A204.1 (cell line): ENCODE results near the gene S100A5.

ENCODE experiments used
- FAIRE-seq: peaks from 2 replicates; lab custom pipeline; 2012; peaks lifted over from hg19 to GRCh38; lab: Jason Lieb, UNC

Gene S100A5

GRCh38 chr1:153546796-153547559 is 6.2 kb upstream of the S100A5 start:
- no peak for FAIRE-seq

GRCh38 chr1:153546371-153546770 is 5.6 kb upstream of the S100A5 start:
- FAIRE-seq: no peak

GRCh38 chr1:153545067-153546055 is 4.6 kb upstream of the S100A5 start, which contains the start of gene S100A4:
Gene S100A4, minus strand, starts transcription at chr1:153545806. Its CDS starts 1,012 bp downstream, at chr1:153544794.
- FAIRE-seq: no peak

- FAIRE-seq: no peak
These were observed 3.8 kb upstream of the S100A5 start for GRCh38 chr1:153544453-153545066.

- no peak for FAIRE-seq
These were observed 3.0 kb upstream of the S100A5 start for GRCh38 chr1:153543736-153544135.

GRCh38 chr1:153542956-153543711 is 2.4 kb upstream of the S100A5 start:
- no peak for FAIRE-seq

GRCh38 chr1:153541641-153542590 is 1.2 kb upstream of the S100A5 start:
- FAIRE-seq: no peak

- no peak for FAIRE-seq
These were observed 1.2 kb downstream of the S100A5 start for GRCh38 chr1:153539395-153540093.

GRCh38 chr1:153538315-153538821 is 2.4 kb downstream of the S100A5 start:
- FAIRE-seq: no peak

- no peak for FAIRE-seq
These were observed 3.4 kb downstream of the S100A5 start for GRCh38 chr1:153537376-153537730.

- FAIRE-seq: no peak
These were observed 3.9 kb downstream of the S100A5 start for GRCh38 chr1:153536671-153537375.

- no peak for FAIRE-seq
These were observed 4.6 kb downstream of the S100A5 start for GRCh38 chr1:153536012-153536670.

GRCh38 chr1:153535242-153536011 is 5.3 kb downstream of the S100A5 start, which contains the start of gene S100A6:
Gene S100A6, minus strand, starts transcription at chr1:153535991. Its CDS starts 652 bp downstream, at chr1:153535339.
- no peak for FAIRE-seq

- FAIRE-seq: no peak
These were observed 5.9 kb downstream of the S100A5 start for GRCh38 chr1:153534925-153535241.

- no peak for FAIRE-seq
These were observed 6.4 kb downstream of the S100A5 start for GRCh38 chr1:153534226-153534924.

- no peak for FAIRE-seq
These were observed 7.0 kb downstream of the S100A5 start for GRCh38 chr1:153533689-153534201.
